ENCODE results near the gene CERK.

Gene CERK

DNA sequence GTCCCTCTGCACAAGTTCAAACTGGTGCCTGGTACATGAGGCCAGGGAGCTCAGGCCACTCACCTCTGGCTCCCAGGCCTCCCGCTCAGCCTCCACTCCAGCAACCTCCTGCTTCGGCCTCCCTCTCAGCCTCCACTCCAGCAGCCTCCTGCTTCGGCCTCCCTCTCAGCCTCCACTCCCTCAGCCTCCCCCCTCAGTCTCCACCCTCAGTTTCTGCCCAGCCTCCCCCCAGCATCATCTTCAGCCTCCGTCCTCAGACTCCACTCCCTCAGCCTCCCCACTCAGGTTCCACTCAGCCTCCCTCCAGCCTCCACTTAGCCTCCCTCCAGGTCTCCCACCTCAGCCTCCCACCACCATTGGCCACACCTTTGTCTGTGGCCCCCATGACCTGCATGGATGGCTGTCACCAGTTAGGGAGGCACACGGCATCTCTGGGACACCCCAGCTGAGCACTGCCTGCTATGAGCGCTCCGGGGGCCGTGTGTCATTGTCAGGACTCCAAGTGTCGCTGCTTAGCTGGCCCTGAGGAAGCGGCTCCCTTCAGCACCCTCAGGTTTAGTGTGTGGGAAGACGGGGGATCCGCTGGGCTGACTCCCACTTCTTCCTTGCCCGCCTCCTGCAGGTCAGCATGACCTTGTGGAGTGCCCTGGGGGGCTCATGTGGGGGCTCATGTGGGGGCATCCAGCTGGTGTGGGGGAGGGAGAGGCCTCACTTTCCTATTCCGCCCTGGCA, 78.8 kb downstream of the CERK start:
- no peak for DNase-seq (ENCODE audit: extremely low read depth, low read depth)
- TF ChIP-seq, protein P1, sequence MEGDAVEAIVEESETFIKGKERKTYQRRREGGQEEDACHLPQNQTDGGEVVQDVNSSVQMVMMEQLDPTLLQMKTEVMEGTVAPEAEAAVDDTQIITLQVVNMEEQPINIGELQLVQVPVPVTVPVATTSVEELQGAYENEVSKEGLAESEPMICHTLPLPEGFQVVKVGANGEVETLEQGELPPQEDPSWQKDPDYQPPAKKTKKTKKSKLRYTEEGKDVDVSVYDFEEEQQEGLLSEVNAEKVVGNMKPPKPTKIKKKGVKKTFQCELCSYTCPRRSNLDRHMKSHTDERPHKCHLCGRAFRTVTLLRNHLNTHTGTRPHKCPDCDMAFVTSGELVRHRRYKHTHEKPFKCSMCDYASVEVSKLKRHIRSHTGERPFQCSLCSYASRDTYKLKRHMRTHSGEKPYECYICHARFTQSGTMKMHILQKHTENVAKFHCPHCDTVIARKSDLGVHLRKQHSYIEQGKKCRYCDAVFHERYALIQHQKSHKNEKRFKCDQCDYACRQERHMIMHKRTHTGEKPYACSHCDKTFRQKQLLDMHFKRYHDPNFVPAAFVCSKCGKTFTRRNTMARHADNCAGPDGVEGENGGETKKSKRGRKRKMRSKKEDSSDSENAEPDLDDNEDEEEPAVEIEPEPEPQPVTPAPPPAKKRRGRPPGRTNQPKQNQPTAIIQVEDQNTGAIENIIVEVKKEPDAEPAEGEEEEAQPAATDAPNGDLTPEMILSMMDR (IDR thresholded peaks at IDR 0.05; ENCODE audit: low read depth, low read length), result no peak

DNA sequence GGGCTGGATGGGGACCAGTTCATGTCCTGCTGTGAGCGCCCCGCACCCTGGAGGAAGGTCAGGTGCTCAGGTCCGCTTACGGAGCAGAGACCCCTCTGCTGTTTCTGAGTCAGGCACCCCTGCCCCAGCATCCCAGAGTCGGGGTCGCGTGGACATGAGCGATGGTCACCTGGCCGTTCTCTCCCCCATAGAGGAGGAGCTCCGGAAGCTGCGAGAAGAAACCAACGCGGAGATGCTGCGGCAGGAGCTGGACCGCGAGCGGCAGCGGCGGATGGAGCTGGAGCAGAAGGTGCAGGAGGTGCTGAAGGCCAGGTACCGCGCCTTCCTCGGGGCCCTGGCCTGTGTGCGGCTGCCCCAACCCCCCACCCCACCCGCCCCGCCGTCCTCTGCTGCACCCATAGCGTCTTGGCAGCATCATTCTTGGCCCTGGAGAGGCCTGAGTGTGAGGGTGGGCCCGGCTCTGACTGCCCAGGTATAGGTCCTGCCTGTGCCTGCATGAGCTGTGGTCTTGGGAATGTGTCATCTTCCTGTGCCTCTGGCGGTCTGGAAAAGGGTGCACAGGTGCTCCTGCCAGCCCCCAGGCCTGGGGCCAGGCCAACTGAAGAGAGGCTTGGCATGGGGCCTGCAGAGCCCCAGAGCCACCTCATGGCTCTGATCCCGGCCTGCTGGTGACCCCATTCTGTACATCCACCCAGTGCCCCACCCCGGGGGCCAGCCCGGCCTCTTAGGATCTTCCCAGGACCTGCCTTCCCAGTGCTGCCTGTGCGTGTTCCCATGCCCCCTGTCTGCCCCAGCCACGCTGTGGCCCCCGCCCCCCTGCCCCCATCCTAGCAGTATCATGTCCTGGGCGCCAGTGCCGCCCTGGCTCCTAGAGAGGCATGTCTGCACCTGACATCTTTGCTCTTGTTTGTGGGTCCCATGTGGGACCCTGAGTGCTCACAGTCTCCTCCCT, 79.8 kb downstream of the CERK start:
- no peak for DNase-seq (ENCODE audit: extremely low read depth, low read depth)
- TF ChIP-seq, protein P1 (IDR thresholded peaks at IDR 0.05; ENCODE audit: low read depth, low read length), result no peak

DNA sequence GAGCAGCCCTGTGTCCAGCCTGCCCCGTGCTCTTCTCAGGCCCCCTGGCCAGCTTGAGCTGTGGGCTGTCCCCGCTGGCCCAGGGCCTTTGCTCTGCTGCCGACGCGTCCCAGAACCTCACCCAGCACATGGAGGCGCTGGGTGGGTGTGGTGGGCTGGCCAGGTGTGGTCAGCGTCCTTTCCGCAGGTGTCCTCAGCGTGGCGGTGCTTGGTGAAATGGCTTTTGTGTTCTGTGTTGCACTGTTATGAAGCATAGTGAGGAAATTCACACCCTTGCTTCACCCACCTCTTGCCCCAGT, 80.4 kb downstream of the CERK start:
- no peak for DNase-seq (ENCODE audit: extremely low read depth, low read depth)
- TF ChIP-seq, protein P1 (IDR thresholded peaks at IDR 0.05; ENCODE audit: low read depth, low read length), result no peak

DNA sequence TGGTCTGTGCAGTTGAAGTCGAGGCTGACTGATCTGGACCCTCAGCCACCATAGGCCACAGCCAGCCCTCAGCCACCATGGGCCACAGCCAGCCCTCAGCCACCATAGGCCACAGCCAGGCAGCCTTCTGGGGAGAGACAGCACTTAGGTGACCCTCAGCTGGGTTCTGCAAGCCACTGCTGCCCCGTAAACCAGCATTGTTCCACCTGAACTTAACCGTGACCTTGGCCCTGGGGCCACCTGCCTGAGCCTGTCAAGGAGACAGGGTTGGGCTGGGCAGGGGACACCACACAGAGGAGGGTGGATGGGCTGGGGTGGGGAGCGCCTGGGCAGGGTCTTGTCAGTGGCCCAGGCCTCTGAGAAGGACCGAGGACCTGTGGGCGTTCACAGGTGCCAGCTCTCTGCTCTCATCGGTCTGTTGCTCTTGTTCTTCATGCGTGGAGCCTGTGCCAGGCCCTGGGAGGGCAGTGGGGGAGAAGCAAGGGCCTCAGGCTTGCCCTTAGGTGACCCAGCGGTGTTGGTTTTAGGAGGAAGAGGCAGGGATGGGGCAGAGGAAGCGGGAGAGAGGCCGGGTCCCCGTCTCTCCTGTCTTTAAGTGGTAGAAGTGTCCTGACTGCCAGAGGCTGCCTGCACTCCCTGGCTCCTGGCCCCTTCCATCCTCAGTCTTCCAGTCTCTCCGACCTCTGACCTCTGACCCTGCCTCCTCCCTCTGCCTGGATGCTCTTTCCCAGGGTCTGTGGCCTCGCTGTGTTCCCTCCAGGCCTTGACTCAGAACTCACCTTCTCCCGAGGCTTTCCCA, 81.0 kb downstream of the CERK start:
- no peak for DNase-seq (ENCODE audit: extremely low read depth, low read depth)
- TF ChIP-seq, protein P1 (IDR thresholded peaks at IDR 0.05; ENCODE audit: low read depth, low read length), result no peak

DNA sequence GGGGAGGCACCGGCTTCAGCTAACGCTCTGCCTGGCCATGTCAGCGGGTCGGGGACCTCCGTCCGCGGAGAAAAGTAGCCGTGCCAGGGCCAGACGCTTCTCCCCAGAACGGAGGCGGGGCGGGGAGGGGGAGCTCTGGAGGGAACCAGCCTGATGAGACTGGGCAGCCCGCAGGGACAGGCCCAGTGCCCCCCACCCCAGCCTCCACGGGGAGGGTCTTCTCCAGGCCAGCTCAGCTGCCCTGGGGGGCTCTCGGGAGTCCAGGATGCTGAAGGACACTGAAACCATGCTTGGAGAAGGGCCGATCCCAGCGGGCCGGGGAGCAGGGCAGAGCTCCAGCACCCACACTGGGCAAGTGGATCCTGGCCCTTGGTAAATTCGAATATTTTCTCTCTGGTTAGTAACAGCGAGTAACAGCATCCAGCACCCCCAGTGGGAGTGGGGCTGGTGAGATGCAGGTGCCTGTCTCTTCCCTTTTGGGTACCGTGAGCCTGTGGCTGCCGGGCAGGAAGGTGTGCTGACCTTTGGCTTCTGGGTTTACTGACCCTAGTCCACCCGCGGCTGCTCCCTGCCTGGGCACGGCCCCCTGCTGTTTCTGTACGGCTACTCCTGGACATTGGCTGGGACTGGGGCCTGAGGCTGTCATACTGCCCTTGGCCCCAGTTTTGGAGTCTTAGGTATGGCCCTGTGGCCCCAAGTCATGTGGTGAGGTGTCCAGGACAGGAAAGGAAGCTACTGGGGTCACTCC, 82.0 kb downstream of the CERK start:
- TF ChIP-seq, protein P1 (IDR thresholded peaks at IDR 0.05; ENCODE audit: low read depth, low read length), result no peak
- DNase-seq (ENCODE audit: extremely low read depth, low read depth), result no peak

DNA sequence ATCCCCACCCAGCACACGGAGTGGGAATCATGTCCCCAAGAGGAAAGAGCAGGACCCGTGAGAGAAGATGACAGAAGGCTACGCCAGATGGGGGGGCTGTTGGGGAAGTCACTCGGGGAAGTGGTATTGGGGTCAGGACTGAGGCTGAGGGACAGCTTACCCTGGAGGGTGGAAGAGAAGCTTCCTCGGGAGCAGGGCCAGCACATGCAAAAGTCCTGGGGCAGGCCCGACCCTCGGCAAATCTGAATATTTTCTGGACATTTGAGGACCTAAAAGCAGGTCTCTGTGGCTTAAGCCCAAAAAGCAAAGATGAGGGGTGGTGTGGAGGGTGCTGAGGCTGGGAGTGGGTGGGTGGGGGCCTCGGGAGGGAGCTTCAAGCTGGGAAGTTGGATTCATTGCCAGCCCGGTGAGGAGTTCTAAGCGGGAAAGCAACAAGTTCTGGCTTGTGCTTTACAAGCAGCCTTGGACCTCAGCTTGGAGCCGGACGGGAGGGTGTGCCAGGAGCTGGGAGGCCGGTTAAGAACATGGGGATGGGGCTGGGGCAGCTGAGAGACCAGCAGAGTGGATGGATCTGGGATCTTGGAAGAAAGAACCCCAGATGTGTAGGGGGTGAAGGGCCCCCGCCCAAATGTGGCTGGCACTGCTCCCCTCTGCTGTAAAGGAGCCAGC, 83.0 kb downstream of the CERK start:
- TF ChIP-seq, protein P1 (IDR thresholded peaks at IDR 0.05; ENCODE audit: low read depth, low read length), result no peak
- DNase-seq (ENCODE audit: extremely low read depth, low read depth), result no peak

All from AG09319 (cell line).